Measurements from ENCODE around the gene CNTF.
A peak's percentile ranks its signal among the peaks of the same experiment; 100 is the strongest.

Gene CNTF

GRCh38 chr11:58596621-58597020, 25.8 kb upstream of the CNTF start:
- no peak for DNase-seq
- intact Hi-C loops (cut with DNase I), result no loop called here

- DNase-seq, result no peak
- intact Hi-C loops (cut with DNase I), result no loop called here
Measured at GRCh38 chr11:58597486-58598144, 24.9 kb upstream of the CNTF start.

DNA sequence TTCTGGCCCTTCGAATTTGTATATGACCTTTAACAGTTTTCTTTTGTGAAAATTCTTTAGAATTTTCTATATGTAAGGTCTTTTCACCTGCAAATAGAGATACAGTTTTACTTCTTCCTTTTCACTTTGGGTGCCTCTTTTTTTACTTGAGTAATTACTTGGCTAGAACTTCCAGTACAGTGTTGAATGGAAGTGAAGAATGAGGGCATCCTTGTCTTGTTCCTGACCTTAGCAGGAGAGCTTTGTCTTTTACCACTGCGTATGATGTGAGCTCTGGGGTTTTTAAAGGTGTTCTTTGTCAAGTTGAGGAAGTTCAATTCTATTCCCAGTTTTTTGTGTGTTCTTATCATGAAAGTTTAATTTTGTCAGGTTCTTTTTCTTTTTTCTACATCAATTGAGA, 22.0 kb upstream of the CNTF start:
- intact Hi-C loops (cut with DNase I), result no loop called here
- DNase-seq, result no peak

- intact Hi-C loops (cut with DNase I), result no loop called here
- no peak for DNase-seq
Measured at GRCh38 chr11:58606930-58607714, 15.3 kb upstream of the CNTF start.

GRCh38 chr11:58608331-58608730, 14.1 kb upstream of the CNTF start:
- intact Hi-C loops (cut with DNase I), result no loop called here
- no peak for DNase-seq

- DNase-seq, result no peak
- intact Hi-C loops (cut with DNase I), result no loop called here
Measured at GRCh38 chr11:58609723-58610122, 12.7 kb upstream of the CNTF start.

DNA sequence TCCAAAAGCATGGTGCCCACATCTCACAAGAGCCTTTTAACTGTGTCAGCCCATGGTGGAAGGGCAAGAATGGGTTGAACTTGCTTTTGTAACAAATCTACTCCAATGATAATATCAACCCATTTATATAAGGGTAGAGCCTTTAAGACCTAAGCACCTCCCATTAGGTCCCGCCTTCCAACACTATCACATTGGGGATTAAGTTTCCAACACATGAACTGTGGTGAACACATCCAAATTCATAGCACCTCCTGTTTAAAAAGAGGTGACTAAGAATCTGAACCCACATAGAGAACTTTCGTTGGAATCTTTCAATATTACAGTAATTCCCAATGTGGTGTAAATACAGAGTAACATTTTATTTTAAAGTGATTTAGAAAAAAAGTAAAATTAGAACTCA, 9.2 kb upstream of the CNTF start:
- no peak for DNase-seq
- intact Hi-C loops (cut with DNase I), result no loop called here

GRCh38 chr11:58615559-58615958, 6.9 kb upstream of the CNTF start:
- intact Hi-C loops (cut with DNase I), result no loop called here
- DNase-seq, result no peak

- no peak for DNase-seq
- intact Hi-C loops (cut with DNase I), result no loop called here
Measured at GRCh38 chr11:58616594-58616993, 5.9 kb upstream of the CNTF start.

- intact Hi-C loops (cut with DNase I), result no loop called here
- peak in 17 of 42 donors; percentile 13 to 70 (median 34) for DNase-seq
Measured at GRCh38 chr11:58617976-58618557, 4.4 kb upstream of the CNTF start.

GRCh38 chr11:58621586-58622262, 741 bp upstream of the CNTF start:
- DNase-seq, result no peak
- intact Hi-C loops (cut with DNase I), result loop anchor here (10.0 kb wide), 1 partner anchor 47 kb away; the partner anchor contains the start of genes LPXN and ZFP91

- intact Hi-C loops (cut with DNase I), result loop anchor here (10.0 kb wide), 1 partner anchor 50 kb away; the partner anchor contains the start of genes LPXN and ZFP91
- DNase-seq, result no peak
Measured at GRCh38 chr11:58625086-58625485, 2.6 kb downstream of the CNTF start.

DNA sequence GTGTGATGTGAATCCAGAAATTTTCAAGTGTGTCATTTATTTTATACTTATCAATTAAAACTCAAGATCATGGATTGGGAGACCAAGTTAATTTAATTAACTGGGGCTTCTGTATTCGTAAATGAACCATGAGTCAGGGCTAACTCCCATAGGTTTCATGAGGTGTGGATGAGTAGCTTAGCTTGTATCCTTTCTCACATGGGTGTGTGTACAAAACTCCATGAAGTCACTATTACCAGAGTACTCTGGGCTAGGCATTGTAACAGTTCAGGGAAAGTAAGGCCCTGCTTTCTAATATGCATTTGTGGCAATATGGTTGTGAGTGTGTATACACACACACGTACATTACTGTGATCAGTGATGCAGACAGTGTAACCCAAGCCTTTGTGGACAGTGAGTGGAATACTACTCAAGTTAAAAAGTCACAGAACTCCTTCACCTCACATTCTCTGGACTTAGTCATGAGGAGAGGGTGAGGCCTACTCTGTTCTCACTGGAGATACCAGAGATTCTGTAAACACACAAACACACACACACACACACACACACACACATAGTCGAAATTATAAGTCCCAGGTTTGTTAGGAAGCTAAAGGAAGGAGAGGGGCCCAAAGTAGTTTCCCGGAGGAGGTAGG, 3.5 kb downstream of the CNTF start:
- intact Hi-C loops (cut with DNase I), result loop anchor here (10.0 kb wide), 1 partner anchor 51 kb away; the partner anchor contains the start of genes LPXN and ZFP91
- no peak for DNase-seq

DNA sequence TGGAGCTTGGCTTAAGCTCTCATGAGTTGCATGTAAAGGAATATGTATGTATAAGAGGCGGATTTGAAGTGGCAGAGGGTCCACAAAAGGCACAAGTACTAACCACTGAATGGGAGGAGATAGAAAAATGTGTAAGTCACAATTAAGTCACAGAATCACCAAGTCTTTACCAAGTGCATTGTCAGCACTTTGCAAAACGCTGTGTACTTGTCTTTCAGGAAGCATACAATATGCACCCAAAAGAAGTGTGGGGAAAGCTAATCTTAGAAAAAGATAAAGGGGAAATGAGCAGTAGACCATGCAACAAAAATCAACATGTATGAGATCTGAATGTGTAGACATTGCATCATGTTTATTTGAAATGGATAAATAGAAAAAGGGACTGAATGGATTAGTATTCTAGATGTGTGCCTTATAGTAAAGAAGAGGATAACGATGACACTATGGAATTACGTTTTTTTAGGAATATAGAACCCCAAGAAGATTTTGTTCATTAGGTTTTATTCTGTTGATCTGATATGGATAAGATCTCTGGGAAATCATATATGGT, 4.5 kb downstream of the CNTF start:
- intact Hi-C loops (cut with DNase I), result loop anchor here (10.0 kb wide), 1 partner anchor 52 kb away; the partner anchor contains the start of genes LPXN and ZFP91

GRCh38 chr11:58628446-58628845, 6.0 kb downstream of the CNTF start:
- intact Hi-C loops (cut with DNase I), result loop anchor here (10.0 kb wide), 1 partner anchor 54 kb away; the partner anchor contains the start of genes LPXN and ZFP91
- DNase-seq, result peak in 21 of 42 donors; percentile 17 to 74 (median 31)

More for the DNA sequence above, 4.5 kb downstream of the CNTF start:
- DNase-seq, result no peak

- intact Hi-C loops (cut with DNase I), result loop anchor here (10.0 kb wide), 1 partner anchor 55 kb away; the partner anchor contains the start of genes LPXN and ZFP91
- DNase-seq, result peak in 17 of 42 donors; percentile 20 to 71 (median 34)
Measured at GRCh38 chr11:58629857-58630256, 7.4 kb downstream of the CNTF start.

GRCh38 chr11:58631378-58631777, 8.9 kb downstream of the CNTF start:
- intact Hi-C loops (cut with DNase I), result no loop called here
- DNase-seq, result no peak

DNA sequence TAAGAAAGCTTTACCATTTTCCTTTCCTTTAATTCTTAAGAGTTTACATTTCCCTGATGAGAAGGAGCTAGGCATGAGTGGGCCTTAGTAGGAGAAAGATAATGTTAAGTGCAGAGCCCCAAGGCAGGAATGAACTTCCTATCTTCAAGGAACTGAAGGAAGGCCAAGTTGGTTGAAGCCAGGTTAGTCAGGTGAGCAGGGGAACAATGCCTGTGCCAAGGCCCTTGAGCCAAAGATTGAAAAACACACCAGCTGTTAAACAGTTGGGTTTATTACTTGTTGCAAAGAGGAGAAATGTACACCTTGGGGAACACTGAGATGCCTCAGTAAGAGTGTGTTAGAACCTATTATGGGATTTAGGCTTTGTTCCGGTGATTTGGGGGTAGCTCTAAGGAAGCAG, 10.0 kb downstream of the CNTF start:
- DNase-seq, result no peak
- intact Hi-C loops (cut with DNase I), result no loop called here

DNA sequence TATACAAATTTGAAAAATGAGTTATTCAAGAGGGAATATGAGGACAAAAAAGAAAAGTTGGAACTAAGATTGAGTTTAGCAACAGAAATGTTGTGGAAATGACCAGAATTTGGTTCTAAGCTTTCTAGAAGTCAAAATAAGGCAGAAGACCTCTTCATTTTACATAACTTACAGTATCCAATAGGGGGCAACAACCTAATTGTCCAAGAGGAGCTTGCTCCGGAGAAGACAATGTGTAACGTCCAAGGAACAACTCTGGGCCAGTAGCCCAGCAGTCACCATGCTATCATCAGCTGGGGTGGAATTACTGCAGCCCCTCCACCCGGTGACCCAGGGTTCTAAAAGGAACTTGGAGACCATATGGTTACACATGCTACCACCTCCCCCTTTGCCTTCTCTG, 14.1 kb downstream of the CNTF start:
- DNase-seq, result no peak
- intact Hi-C loops (cut with DNase I), result no loop called here

Measured in head of caudate nucleus (tissue), 42 donors.